Measurements from ENCODE around the gene LGMN.

The LGMN gene

DNA sequence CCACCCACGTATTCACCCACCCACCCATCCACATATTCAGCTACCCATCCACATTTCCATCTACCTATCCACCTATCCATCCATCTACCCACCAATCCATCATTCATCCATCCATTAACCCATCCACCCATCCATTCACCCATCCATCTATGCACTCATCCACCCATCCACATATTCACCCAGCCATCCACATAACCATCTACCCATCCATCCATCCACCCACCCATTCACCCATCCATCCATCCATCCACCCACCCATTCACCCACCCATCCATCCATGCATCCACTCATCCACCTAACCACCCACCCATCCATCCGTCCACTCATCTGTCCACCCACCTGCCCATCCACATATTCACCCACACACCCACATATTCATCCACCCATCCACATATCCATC is 70.5 kb downstream of the LGMN start:
- Mint-ChIP-seq H3K4me1 (ENCODE audit: low read depth) (peaks cover 24% of the 10 kb centered on the region), H3K36me3 (ENCODE audit: low read depth) (peaks cover 69% of the 10 kb centered on the region), H3K27me3 (ENCODE audit: low read depth) (no peaks in the 10 kb centered on the region), H3K9me3 (no peaks in the 10 kb centered on the region), H3K4me3 (no peak overlapping the region), H3K27ac (peak overlapping the region; percentile 38)
- DNase-seq (ENCODE audit: low spot score), result no peak

DNA sequence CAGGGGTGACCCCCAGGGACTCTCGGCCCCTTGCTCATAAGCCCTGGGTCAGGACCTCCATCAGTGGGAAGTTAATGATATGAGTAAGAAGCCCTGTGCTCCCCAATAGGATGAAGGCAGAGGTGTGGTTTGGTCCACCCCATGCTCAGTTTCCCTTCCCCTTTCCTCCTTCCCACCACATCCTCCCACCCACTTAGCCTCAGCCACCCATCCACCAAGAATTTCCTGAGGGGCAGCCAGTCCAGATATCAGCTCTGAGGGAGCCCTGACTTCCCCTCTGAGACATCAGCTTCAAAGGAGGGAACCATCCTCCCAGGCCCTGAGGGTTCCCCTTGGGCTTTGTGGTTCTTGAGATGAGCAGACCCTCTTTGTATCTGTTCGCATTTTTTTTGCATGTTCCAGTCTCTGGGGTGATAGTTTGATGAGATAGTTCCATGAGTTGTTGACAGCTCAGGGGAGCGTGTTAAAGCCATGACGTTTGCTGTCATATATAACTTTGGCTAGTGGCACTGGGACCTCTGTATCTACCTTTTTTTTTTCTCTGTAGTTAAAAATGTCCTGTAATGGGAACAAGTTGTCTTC is 71.2 kb downstream of the LGMN start:
- Mint-ChIP-seq H3K27ac (peak overlapping the region; percentile 39), H3K4me3 (no peak overlapping the region), H3K27me3 (ENCODE audit: low read depth) (no peaks in the 10 kb centered on the region), H3K9me3 (no peaks in the 10 kb centered on the region), H3K36me3 (ENCODE audit: low read depth) (peaks cover 70% of the 10 kb centered on the region), H3K4me1 (ENCODE audit: low read depth) (peaks cover 21% of the 10 kb centered on the region)
- peak; percentile 84 for DNase-seq (ENCODE audit: low spot score)

DNA sequence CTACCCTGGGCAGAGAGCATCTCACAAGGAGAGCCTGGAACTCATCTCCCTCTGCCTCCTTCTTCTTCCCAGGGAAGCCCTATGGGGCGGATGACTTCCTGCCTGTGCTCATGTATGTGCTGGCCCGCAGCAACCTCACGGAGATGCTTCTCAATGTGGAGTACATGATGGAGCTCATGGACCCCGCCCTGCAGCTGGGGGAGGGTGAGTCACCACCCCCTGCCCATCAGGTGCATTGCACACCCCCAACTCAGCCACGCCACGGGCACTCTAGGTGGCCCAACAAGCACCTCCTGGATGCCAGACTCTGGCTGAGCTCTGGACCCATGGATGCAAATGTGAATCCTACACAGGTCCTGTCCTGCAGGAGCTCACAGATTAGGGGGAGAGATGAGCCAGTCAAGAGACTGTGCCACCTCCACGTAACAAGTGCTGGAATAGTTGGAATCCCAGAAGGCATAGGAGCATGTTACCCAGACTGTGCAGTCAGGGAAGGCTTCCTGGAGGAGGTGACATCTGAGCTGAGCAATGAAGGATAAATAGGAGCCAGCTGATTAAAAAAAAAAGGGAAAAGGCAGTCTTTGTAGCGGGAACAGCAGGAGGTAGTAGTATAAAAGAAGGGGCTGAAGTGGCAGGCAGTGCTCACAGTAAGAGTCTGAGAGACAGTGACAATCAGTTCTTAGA is 71.9 kb downstream of the LGMN start:
- H3K27me3 Mint-ChIP-seq (ENCODE audit: low read depth), result no peaks in the 10 kb centered on the region
- peaks cover 69% of the 10 kb centered on the region for H3K36me3 Mint-ChIP-seq (ENCODE audit: low read depth)
- peaks cover 21% of the 10 kb centered on the region for H3K4me1 Mint-ChIP-seq (ENCODE audit: low read depth)
- no peaks in the 10 kb centered on the region for H3K9me3 Mint-ChIP-seq
- no peak for DNase-seq (ENCODE audit: low spot score)
- H3K27ac Mint-ChIP-seq, result no peak overlapping the region
- no peak overlapping the region for H3K4me3 Mint-ChIP-seq

DNA sequence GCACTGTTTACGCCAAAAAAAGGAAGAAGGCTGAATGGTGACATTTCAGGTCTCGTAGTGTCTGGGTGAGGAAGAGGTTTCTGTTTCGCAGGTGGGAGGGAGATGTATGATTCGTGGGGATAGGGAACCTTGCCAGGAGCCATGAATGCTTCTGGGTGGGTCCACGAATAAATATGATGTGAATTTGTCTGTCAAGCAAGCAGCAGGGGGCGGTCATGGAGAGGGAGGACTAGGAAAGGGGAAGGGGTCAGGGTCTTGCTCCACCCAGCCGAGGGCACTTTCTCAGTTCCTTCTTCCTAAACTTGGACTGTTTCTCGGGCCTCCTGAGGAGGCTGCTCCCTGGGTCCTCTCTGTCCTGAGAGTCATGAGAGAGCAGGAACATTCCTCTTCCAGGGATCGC is 72.5 kb downstream of the LGMN start:
- Mint-ChIP-seq H3K27ac (peak overlapping the region; percentile 11), H3K27me3 (ENCODE audit: low read depth) (no peaks in the 10 kb centered on the region), H3K4me1 (ENCODE audit: low read depth) (peaks cover 17% of the 10 kb centered on the region), H3K36me3 (ENCODE audit: low read depth) (peaks cover 66% of the 10 kb centered on the region), H3K9me3 (no peaks in the 10 kb centered on the region), H3K4me3 (no peak overlapping the region)
- DNase-seq (ENCODE audit: low spot score), result no peak

DNA sequence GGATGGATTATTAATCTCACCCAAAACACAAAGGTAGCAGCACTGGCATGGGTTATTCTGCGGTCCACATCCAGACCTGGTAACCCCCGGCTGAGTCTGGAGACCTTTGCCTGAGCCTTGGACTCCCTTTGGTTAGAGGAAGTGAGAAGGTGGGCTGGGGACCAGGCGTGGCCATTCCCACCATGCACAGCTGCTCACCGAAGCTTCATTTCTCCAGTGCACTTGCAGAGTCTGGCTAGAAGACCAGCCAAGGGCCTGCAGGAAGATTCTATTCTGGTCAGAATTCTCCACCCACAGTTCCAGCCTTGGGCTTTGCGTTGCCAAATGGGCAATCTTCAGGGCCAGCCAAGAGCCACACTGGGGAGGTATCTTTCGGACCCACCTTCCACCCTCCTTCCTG is 73.0 kb downstream of the LGMN start:
- Mint-ChIP-seq H3K9me3 (no peaks in the 10 kb centered on the region), H3K4me3 (no peak overlapping the region)

DNA sequence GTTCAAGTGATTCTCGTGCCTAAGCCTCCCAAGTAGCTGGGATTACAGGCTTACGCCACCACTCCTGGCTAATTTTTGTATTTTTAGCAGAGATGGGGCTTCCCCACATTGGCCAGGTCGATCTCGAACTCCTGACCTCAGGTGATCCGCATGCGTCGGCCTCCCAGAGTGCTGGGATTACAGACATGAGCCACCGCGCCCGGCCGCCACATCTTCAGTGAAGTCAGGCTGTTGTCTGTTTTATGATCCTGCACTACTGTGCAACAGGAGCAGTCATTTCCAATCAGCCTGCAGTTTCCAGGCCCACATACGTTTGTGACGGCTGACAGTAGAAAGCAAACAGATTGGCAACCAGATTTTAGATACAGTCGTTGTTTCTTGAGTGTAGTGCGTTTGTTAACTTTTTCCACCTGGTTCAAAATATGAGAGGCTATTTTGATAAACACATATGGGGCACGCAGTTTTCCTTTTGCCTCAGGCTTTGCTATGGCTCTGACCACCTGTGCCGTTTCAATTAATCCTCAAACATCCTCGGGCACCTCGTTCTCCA is 74.8 kb downstream of the LGMN start:
- no peak for DNase-seq (ENCODE audit: low spot score)
- no peak overlapping the region for H3K4me3 Mint-ChIP-seq
- peaks cover 62% of the 10 kb centered on the region for H3K36me3 Mint-ChIP-seq (ENCODE audit: low read depth)

More for the DNA sequence above, 73.0 kb downstream of the LGMN start:
- Mint-ChIP-seq H3K4me1 (ENCODE audit: low read depth) (peaks cover 16% of the 10 kb centered on the region), H3K27ac (no peak overlapping the region), H3K36me3 (ENCODE audit: low read depth) (peaks cover 68% of the 10 kb centered on the region), H3K27me3 (ENCODE audit: low read depth) (no peaks in the 10 kb centered on the region)
- no peak for DNase-seq (ENCODE audit: low spot score)

DNA sequence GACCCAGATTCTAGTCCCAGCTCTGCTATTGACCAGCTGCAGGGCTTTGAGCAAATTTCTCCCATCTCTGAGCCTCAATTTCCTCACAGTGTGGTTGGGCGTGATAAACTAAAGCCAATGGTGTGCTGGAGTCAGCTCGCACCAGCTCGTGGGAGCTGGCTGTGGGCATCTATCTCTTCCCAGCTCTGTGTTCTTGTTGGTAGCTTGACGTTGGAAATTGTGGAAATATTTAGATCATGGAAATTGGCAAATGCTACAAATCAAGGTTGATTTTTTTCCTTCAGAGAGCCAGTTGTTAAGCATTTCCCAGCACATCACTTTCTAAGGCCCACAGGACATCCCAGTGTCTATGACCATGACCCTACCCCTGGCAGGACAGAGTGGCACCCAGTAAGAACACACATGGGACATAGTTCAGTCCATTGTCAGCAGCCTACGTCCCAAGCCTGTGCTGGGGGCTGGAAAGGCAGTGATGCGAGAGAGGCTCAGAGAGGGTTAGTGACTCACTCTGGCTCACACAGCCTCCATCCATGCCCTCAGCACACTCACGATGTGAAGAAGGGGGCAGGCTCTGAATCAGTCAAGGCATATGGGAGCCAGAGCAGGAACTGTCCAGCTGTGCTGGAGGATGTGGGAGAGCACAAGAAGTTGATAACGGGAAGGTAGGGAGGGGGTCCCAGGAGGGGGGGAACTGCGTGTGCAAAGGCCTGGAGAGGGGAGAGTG is 77.6 kb downstream of the LGMN start:
- peaks cover 61% of the 10 kb centered on the region for H3K36me3 Mint-ChIP-seq (ENCODE audit: low read depth)
- no peak overlapping the region for H3K4me3 Mint-ChIP-seq
- H3K27ac Mint-ChIP-seq, result no peak overlapping the region
- H3K27me3 Mint-ChIP-seq (ENCODE audit: low read depth), result no peaks in the 10 kb centered on the region
- no peak for DNase-seq (ENCODE audit: low spot score)
- peaks cover 12% of the 10 kb centered on the region for H3K4me1 Mint-ChIP-seq (ENCODE audit: low read depth)
- H3K9me3 Mint-ChIP-seq, result no peaks in the 10 kb centered on the region

More for the DNA sequence above, 74.8 kb downstream of the LGMN start:
- Mint-ChIP-seq H3K9me3 (no peaks in the 10 kb centered on the region), H3K27me3 (ENCODE audit: low read depth) (no peaks in the 10 kb centered on the region), H3K4me1 (ENCODE audit: low read depth) (peaks cover 27% of the 10 kb centered on the region), H3K27ac (no peak overlapping the region)

DNA sequence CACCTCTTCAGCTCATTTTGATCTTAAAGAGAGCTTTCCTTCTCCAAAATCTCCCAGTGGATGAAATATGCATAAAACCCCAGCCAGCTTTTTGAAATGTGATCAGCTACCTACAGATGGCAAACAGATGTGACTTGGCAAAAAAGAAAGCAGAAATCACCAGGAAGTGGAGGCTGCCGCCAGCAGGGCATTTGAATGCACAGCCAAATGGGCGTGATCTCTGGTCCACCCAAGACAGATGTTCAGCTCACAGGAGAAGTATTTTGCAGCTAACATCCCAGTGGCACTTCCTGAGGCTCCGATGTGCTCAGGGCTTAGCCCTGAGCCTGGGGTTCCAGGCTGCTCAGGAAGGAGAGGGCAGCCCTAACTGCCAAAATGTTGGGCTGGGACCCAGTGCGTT is 78.3 kb downstream of the LGMN start:
- no peak for DNase-seq (ENCODE audit: low spot score)
- peaks cover 13% of the 10 kb centered on the region for H3K4me1 Mint-ChIP-seq (ENCODE audit: low read depth)
- peak overlapping the region; percentile 41 for H3K27ac Mint-ChIP-seq

DNA sequence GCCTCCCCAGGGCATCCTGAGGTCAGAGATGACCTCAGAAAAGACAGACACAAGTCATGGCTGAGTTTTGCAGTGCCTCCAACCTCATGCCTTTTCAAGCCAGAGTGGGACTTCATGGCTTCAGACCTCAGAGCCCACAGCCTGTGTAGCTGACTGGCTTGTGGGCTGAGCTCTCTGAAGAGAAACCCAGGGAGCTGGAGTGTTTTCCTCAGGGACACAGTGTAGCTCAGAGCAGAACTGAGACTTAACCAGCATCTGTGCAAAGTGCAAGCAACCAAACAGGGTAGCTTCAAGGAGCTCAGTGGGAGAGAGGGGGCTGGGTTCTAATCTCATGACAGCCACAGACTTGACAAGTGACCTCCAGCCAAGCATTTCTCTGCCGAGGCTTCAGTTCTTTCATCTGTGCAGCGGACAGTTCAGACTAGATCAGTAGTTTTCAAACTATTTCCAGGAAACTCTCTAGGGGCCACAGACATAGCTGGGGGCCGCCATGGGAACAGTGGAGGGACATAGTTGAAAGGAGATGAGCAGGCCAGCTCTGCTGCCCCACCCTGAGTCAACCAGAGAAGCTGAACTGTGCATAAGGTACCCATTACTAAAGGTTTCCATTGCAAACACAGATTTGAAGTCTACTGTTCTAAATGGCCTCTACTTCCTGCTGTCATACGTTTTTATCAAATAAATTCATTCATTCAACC is 80.0 kb downstream of the LGMN start:
- H3K9me3 Mint-ChIP-seq, result no peaks in the 10 kb centered on the region
- DNase-seq (ENCODE audit: low spot score), result no peak
- H3K27ac Mint-ChIP-seq, result no peak overlapping the region
- no peak overlapping the region for H3K4me3 Mint-ChIP-seq
- H3K36me3 Mint-ChIP-seq (ENCODE audit: low read depth), result peaks cover 63% of the 10 kb centered on the region
- H3K4me1 Mint-ChIP-seq (ENCODE audit: low read depth), result peaks cover 19% of the 10 kb centered on the region
- H3K27me3 Mint-ChIP-seq (ENCODE audit: low read depth), result no peaks in the 10 kb centered on the region

More for the DNA sequence above, 78.3 kb downstream of the LGMN start:
- no peaks in the 10 kb centered on the region for H3K27me3 Mint-ChIP-seq (ENCODE audit: low read depth)
- no peaks in the 10 kb centered on the region for H3K9me3 Mint-ChIP-seq
- H3K36me3 Mint-ChIP-seq (ENCODE audit: low read depth), result peaks cover 60% of the 10 kb centered on the region
- no peak overlapping the region for H3K4me3 Mint-ChIP-seq

DNA sequence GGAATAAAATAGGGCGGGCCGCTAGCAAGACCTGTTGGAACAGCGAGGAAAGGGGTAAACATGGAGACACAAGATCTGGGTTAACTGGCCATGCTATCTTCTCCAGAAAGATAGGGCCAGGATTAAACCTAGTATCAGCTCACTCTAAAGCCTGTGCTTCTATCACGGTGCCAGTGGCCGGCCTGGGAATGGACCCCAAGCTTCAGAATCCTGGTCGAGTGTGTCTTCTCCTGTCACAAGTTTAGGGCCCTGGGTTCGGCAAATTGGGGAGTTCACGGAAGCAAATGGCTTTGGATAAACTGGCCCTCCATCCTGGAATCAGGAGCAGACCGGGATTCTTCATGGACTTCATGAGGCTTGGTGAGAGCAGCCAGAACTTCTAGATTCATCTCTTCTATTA is 82.2 kb downstream of the LGMN start:
- no peak for DNase-seq (ENCODE audit: low spot score)
- no peak overlapping the region for H3K4me3 Mint-ChIP-seq
- H3K36me3 Mint-ChIP-seq (ENCODE audit: low read depth), result peaks cover 72% of the 10 kb centered on the region
- H3K9me3 Mint-ChIP-seq, result no peaks in the 10 kb centered on the region
- peaks cover 19% of the 10 kb centered on the region for H3K4me1 Mint-ChIP-seq (ENCODE audit: low read depth)
- no peaks in the 10 kb centered on the region for H3K27me3 Mint-ChIP-seq (ENCODE audit: low read depth)
- H3K27ac Mint-ChIP-seq, result no peak overlapping the region

DNA sequence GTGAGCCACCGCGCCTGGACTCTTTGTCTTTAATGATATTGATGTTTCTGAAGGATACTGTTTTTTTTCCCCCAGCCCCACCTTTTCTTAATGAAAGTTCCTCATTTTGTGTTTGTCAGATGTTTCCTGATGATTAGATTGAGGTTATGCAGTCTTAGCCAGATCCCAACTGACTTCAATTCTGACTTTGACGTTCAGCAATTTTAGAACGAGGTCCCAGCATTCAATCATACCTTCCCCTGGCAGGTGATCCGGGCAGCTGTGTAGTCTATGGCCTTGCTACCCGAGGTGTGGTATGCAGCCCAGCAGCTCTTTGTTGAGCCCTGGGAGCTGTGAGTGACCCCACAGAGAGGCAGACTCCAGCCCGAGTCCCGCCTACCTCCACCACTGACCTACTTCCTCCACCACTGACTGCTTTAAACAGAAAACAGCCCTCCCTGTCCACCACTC is 82.7 kb downstream of the LGMN start:
- Mint-ChIP-seq H3K4me3 (no peak overlapping the region), H3K27ac (no peak overlapping the region)

DNA sequence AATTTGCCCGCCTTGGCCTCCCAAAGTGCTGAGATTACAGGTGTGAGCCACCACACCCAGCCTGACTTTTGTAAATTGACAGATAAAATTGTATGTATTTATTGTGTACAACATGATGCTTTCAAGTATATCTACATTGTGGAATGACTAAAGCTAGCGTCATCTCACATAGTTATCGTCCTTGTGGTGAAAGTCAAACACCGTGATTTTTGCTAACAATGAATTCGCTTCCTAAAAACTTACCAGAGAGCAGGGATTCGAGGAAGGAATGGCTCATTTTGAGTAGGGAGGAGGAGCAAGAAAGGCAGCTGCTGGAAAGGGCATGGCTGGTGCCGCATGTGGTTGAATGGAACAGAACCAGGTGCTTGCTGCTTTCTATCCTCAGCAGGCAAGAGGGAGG is 85.4 kb downstream of the LGMN start:
- no peak overlapping the region for H3K4me3 Mint-ChIP-seq
- no peak overlapping the region for H3K27ac Mint-ChIP-seq
- H3K9me3 Mint-ChIP-seq, result no peaks in the 10 kb centered on the region
- H3K36me3 Mint-ChIP-seq (ENCODE audit: low read depth), result peaks cover 78% of the 10 kb centered on the region
- H3K4me1 Mint-ChIP-seq (ENCODE audit: low read depth), result peaks cover 10% of the 10 kb centered on the region
- no peaks in the 10 kb centered on the region for H3K27me3 Mint-ChIP-seq (ENCODE audit: low read depth)
- DNase-seq (ENCODE audit: low spot score), result no peak

More for the DNA sequence above, 82.7 kb downstream of the LGMN start:
- peaks cover 19% of the 10 kb centered on the region for H3K4me1 Mint-ChIP-seq (ENCODE audit: low read depth)
- H3K9me3 Mint-ChIP-seq, result no peaks in the 10 kb centered on the region
- H3K36me3 Mint-ChIP-seq (ENCODE audit: low read depth), result peaks cover 73% of the 10 kb centered on the region
- DNase-seq (ENCODE audit: low spot score), result no peak
- no peaks in the 10 kb centered on the region for H3K27me3 Mint-ChIP-seq (ENCODE audit: low read depth)

DNA sequence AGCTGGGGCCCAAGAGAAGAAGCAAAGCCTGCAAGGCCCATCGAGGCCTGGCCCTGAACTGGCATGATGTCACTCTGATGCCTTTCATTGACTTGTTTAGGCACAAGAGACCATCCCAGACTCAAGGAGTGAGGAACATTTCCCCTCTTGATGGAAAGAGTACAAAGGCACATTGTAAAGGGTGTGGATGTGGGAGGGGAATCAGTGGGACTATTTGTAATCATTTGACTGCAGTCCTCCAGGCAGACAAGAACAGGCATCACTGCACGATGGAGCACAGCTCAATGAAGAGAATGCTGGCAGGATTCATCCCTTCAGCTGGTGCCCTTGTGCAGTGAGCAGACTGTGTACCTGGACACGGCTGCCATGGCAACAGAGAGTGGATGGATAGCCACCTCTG is 87.9 kb downstream of the LGMN start:
- DNase-seq (ENCODE audit: low spot score), result no peak
- H3K9me3 Mint-ChIP-seq, result no peaks in the 10 kb centered on the region
- peaks cover 26% of the 10 kb centered on the region for H3K4me1 Mint-ChIP-seq (ENCODE audit: low read depth)
- H3K27me3 Mint-ChIP-seq (ENCODE audit: low read depth), result no peaks in the 10 kb centered on the region
- no peak overlapping the region for H3K4me3 Mint-ChIP-seq
- no peak overlapping the region for H3K27ac Mint-ChIP-seq
- H3K36me3 Mint-ChIP-seq (ENCODE audit: low read depth), result peaks cover 74% of the 10 kb centered on the region
